Measurements from ENCODE around the gene ARHGEF5.
A peak's percentile ranks its signal among the peaks of the same experiment; 100 is the strongest.

ARHGEF5 gene

GRCh38 chr7:144390481-144390880, 35.3 kb downstream of the ARHGEF5 start:
- peaks cover 14% of the 10 kb centered on the region for H3K4me1 ChIP-seq (ENCODE audit: control insufficient read depth, insufficient read depth, low read length)
- H3K36me3 ChIP-seq (ENCODE audit: control insufficient read depth, insufficient read depth, low read length) = no peaks in the 10 kb centered on the region
- no peak overlapping the region for H3K4me3 ChIP-seq (ENCODE audit: low read length)
- no peak overlapping the region for H3K9ac ChIP-seq (ENCODE audit: low read length)
- H3K27ac ChIP-seq (ENCODE audit: low read depth, low read length) = peak overlapping the region; percentile 66
- H3K27me3 ChIP-seq (ENCODE audit: control insufficient read depth, insufficient read depth, low read length) = no peaks in the 10 kb centered on the region

- Histone ChIP-seq H3K4me3 (ENCODE audit: low read length) (no peak overlapping the region), H3K4me1 (ENCODE audit: control insufficient read depth, insufficient read depth, low read length) (peaks cover 14% of the 10 kb centered on the region), H3K36me3 (ENCODE audit: control insufficient read depth, insufficient read depth, low read length) (no peaks in the 10 kb centered on the region), H3K27me3 (ENCODE audit: control insufficient read depth, insufficient read depth, low read length) (no peaks in the 10 kb centered on the region), H3K9ac (ENCODE audit: low read length) (no peak overlapping the region), H3K27ac (ENCODE audit: low read depth, low read length) (peak overlapping the region; percentile 66)
Measured at GRCh38 chr7:144391014-144391413, 35.8 kb downstream of the ARHGEF5 start.

GRCh38 chr7:144391823-144392255, 36.6 kb downstream of the ARHGEF5 start:
- Histone ChIP-seq H3K36me3 (ENCODE audit: control insufficient read depth, insufficient read depth, low read length) (no peaks in the 10 kb centered on the region), H3K27ac (ENCODE audit: low read depth, low read length) (no peak overlapping the region), H3K4me1 (ENCODE audit: control insufficient read depth, insufficient read depth, low read length) (peaks cover 14% of the 10 kb centered on the region), H3K9ac (ENCODE audit: low read length) (no peak overlapping the region), H3K4me3 (ENCODE audit: low read length) (no peak overlapping the region), H3K27me3 (ENCODE audit: control insufficient read depth, insufficient read depth, low read length) (no peaks in the 10 kb centered on the region)

GRCh38 chr7:144397086-144397485, 41.9 kb downstream of the ARHGEF5 start:
- Histone ChIP-seq H3K27ac (ENCODE audit: low read depth, low read length) (no peak overlapping the region), H3K36me3 (ENCODE audit: control insufficient read depth, insufficient read depth, low read length) (no peaks in the 10 kb centered on the region), H3K4me1 (ENCODE audit: control insufficient read depth, insufficient read depth, low read length) (no peaks in the 10 kb centered on the region), H3K9ac (ENCODE audit: low read length) (no peak overlapping the region), H3K27me3 (ENCODE audit: control insufficient read depth, insufficient read depth, low read length) (no peaks in the 10 kb centered on the region), H3K4me3 (ENCODE audit: low read length) (no peak overlapping the region)

- Histone ChIP-seq H3K27me3 (ENCODE audit: control insufficient read depth, insufficient read depth, low read length) (no peaks in the 10 kb centered on the region), H3K36me3 (ENCODE audit: control insufficient read depth, insufficient read depth, low read length) (no peaks in the 10 kb centered on the region), H3K4me1 (ENCODE audit: control insufficient read depth, insufficient read depth, low read length) (no peaks in the 10 kb centered on the region), H3K27ac (ENCODE audit: low read depth, low read length) (no peak overlapping the region), H3K9ac (ENCODE audit: low read length) (no peak overlapping the region), H3K4me3 (ENCODE audit: low read length) (no peak overlapping the region)
Measured at GRCh38 chr7:144398291-144398690, 43.1 kb downstream of the ARHGEF5 start.

DNA sequence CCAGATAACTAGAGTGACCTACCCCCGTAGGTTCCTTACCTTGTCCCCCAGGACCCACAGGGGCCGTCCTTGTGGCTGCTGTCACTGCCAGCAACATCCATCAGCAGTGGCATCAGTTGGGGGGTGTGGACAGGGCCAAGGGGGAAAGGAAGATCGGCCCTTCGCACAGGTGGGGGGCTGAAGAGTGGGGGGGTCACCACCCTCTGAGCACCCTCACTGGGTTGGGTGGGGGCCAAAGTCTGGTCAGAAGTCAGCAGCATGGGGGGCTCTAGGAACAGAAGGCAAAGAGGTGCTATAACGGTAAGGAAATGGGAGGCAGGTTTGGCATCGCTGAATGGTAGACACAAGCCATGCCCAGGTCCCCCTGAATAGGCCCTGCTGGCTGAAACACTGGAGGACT, 43.7 kb downstream of the ARHGEF5 start:
- no peak overlapping the region for H3K27ac ChIP-seq (ENCODE audit: low read depth, low read length)
- H3K27me3 ChIP-seq (ENCODE audit: control insufficient read depth, insufficient read depth, low read length) = no peaks in the 10 kb centered on the region
- no peaks in the 10 kb centered on the region for H3K4me1 ChIP-seq (ENCODE audit: control insufficient read depth, insufficient read depth, low read length)
- no peaks in the 10 kb centered on the region for H3K36me3 ChIP-seq (ENCODE audit: control insufficient read depth, insufficient read depth, low read length)
- H3K9ac ChIP-seq (ENCODE audit: low read length) = no peak overlapping the region
- no peak overlapping the region for H3K4me3 ChIP-seq (ENCODE audit: low read length)

- Histone ChIP-seq H3K4me3 (ENCODE audit: low read length) (no peak overlapping the region), H3K4me1 (ENCODE audit: control insufficient read depth, insufficient read depth, low read length) (no peaks in the 10 kb centered on the region), H3K27ac (ENCODE audit: low read depth, low read length) (no peak overlapping the region), H3K36me3 (ENCODE audit: control insufficient read depth, insufficient read depth, low read length) (no peaks in the 10 kb centered on the region), H3K27me3 (ENCODE audit: control insufficient read depth, insufficient read depth, low read length) (no peaks in the 10 kb centered on the region), H3K9ac (ENCODE audit: low read length) (no peak overlapping the region)
Measured at GRCh38 chr7:144399946-144400345, 44.7 kb downstream of the ARHGEF5 start.

GRCh38 chr7:144401490-144401889, 46.3 kb downstream of the ARHGEF5 start:
- no peaks in the 10 kb centered on the region for H3K27me3 ChIP-seq (ENCODE audit: control insufficient read depth, insufficient read depth, low read length)
- H3K27ac ChIP-seq (ENCODE audit: low read depth, low read length) = no peak overlapping the region
- no peak overlapping the region for H3K9ac ChIP-seq (ENCODE audit: low read length)
- H3K4me1 ChIP-seq (ENCODE audit: control insufficient read depth, insufficient read depth, low read length) = no peaks in the 10 kb centered on the region
- no peak overlapping the region for H3K4me3 ChIP-seq (ENCODE audit: low read length)
- no peaks in the 10 kb centered on the region for H3K36me3 ChIP-seq (ENCODE audit: control insufficient read depth, insufficient read depth, low read length)

GRCh38 chr7:144403102-144403501, 47.9 kb downstream of the ARHGEF5 start:
- H3K4me3 ChIP-seq (ENCODE audit: low read length) = no peak overlapping the region
- no peak overlapping the region for H3K9ac ChIP-seq (ENCODE audit: low read length)
- H3K27ac ChIP-seq (ENCODE audit: low read depth, low read length) = no peak overlapping the region
- no peaks in the 10 kb centered on the region for H3K27me3 ChIP-seq (ENCODE audit: control insufficient read depth, insufficient read depth, low read length)
- H3K4me1 ChIP-seq (ENCODE audit: control insufficient read depth, insufficient read depth, low read length) = peaks cover 6% of the 10 kb centered on the region
- H3K36me3 ChIP-seq (ENCODE audit: control insufficient read depth, insufficient read depth, low read length) = no peaks in the 10 kb centered on the region

- Histone ChIP-seq H3K36me3 (ENCODE audit: control insufficient read depth, insufficient read depth, low read length) (no peaks in the 10 kb centered on the region), H3K4me3 (ENCODE audit: low read length) (no peak within 1 kb of the TSS), H3K9ac (ENCODE audit: low read length) (no peak within 1 kb of the TSS), H3K27ac (ENCODE audit: low read depth, low read length) (no peak within 1 kb of the TSS), H3K4me1 (ENCODE audit: control insufficient read depth, insufficient read depth, low read length) (peaks cover 6% of the 10 kb centered on the region), H3K27me3 (ENCODE audit: control insufficient read depth, insufficient read depth, low read length) (no peaks in the 10 kb centered on the region)
Measured at GRCh38 chr7:144403649-144404061, 48.5 kb downstream of the ARHGEF5 start, which contains the start of gene NOBOX. Gene NOBOX (minus strand): TSS chr7:144403693.

DNA sequence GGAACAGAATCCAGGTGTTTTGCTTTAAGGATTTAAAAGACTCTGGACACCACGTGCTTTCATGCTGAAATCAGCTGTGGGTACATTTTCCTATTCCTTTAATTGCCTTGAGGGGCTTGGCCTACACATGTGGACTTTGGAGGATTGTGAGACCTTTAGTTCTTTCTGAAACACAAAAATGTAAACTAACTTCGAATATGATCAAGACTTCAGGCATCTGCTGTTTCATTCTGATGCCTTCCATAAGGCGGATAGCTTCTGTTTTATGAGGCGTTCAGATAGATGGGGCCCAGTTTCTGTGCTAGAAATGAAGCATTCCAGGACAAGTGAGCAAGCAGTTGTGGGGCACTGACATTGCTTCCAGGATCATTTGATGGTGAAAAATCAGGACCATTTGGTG, 49.7 kb downstream of the ARHGEF5 start:
- no peaks in the 10 kb centered on the region for H3K36me3 ChIP-seq (ENCODE audit: control insufficient read depth, insufficient read depth, low read length)
- H3K9ac ChIP-seq (ENCODE audit: low read length) = no peak overlapping the region
- H3K27ac ChIP-seq (ENCODE audit: low read depth, low read length) = no peak overlapping the region
- H3K4me3 ChIP-seq (ENCODE audit: low read length) = no peak overlapping the region
- no peaks in the 10 kb centered on the region for H3K27me3 ChIP-seq (ENCODE audit: control insufficient read depth, insufficient read depth, low read length)
- H3K4me1 ChIP-seq (ENCODE audit: control insufficient read depth, insufficient read depth, low read length) = peaks cover 6% of the 10 kb centered on the region

GRCh38 chr7:144407266-144407931, 52.2 kb downstream of the ARHGEF5 start:
- Histone ChIP-seq H3K27ac (ENCODE audit: low read depth, low read length) (no peak overlapping the region), H3K4me3 (ENCODE audit: low read length) (no peak overlapping the region), H3K36me3 (ENCODE audit: control insufficient read depth, insufficient read depth, low read length) (no peaks in the 10 kb centered on the region), H3K4me1 (ENCODE audit: control insufficient read depth, insufficient read depth, low read length) (peaks cover 6% of the 10 kb centered on the region), H3K27me3 (ENCODE audit: control insufficient read depth, insufficient read depth, low read length) (no peaks in the 10 kb centered on the region), H3K9ac (ENCODE audit: low read length) (no peak overlapping the region)

DNA sequence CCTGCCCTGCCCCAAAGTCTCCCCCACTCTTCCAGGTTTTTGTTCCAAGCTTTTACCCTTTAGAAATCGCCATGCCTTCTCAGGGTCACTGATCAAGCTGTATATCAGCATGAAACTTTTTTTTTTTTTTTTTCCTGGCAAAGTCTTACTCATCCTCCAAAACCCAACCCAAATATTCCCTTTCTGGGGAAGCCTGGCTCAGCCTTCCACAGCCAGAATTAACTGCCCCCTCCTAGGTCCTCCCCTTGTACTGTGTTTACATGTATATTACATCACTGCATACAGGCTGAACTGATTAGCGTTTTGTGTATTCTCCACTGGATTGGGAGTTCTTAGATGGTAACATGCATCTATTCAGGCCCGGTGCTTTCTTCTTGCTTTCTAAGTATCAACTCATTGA, 52.9 kb downstream of the ARHGEF5 start:
- Histone ChIP-seq H3K4me1 (ENCODE audit: control insufficient read depth, insufficient read depth, low read length) (peaks cover 6% of the 10 kb centered on the region), H3K36me3 (ENCODE audit: control insufficient read depth, insufficient read depth, low read length) (no peaks in the 10 kb centered on the region), H3K27me3 (ENCODE audit: control insufficient read depth, insufficient read depth, low read length) (no peaks in the 10 kb centered on the region), H3K9ac (ENCODE audit: low read length) (no peak overlapping the region), H3K4me3 (ENCODE audit: low read length) (no peak overlapping the region), H3K27ac (ENCODE audit: low read depth, low read length) (no peak overlapping the region)
